Esophagus muscularis mucosa (tissue), 4 donors: ENCODE data around the gene RFX3. TPM values are rescaled to one million over a fixed set of nuclear protein-coding genes. Genes with fewer than 3 reads are reported as not detected.

ENCODE experiments used
- DNase-seq: peaks from one replicate; pipeline ENCODE4 v3.0.0-alpha.2; 2017; ENCODE audit errors: extremely low spot score
- H3K27ac ChIP-seq, 4 donors: fragments of 200-600 bp; sonication (generic); replicated peaks in 1 of 4; 1 replicate in 3 of 4; 2 replicates in 1 of 4; pipeline ENCODE4 v1.5.1; 2016 to 2019; ENCODE audit warnings: mild to moderate bottlenecking in 1 of 4
- H3K27me3 ChIP-seq, 4 donors: fragments of 200-600 bp; sonication (generic); one replicate each; pipeline versions ENCODE4 v1.5.1 to v1.6.0; 2016 to 2019
- H3K36me3 ChIP-seq, 4 donors: fragments of 200-600 bp; sonication (generic); one replicate each; pipeline ENCODE4 v1.5.1; 2016 to 2019
- H3K4me1 ChIP-seq, 4 donors: fragments of 200-600 bp; sonication (generic); one replicate each; pipeline ENCODE4 v1.5.1; 2016 to 2019
- H3K4me3 ChIP-seq, 4 donors: fragments of 200-600 bp; sonication (generic); 1 replicate in 2 of 4; 2 replicates in 2 of 4; pipeline ENCODE4 v1.5.1; 2016 to 2019; ENCODE audit warnings: mild to moderate bottlenecking in 4 of 4, moderate library complexity in 1 of 4
- H3K9me3 ChIP-seq, 4 donors: fragments of 200-600 bp; sonication (generic); 1 replicate in 3 of 4; 2 replicates in 1 of 4; pipeline ENCODE4 v1.5.1; 2016 to 2019
- CTCF ChIP-seq, 3 experiments: fragments of 200-600 bp in 2 of 3; fragments of 450-650 bp in 1 of 3; sonication (generic) in 2 of 3; IDR thresholded peaks; one replicate each; pipeline ENCODE4 v1.5.1; 2017 to 2019; ENCODE audit warnings: antibody characterized with exemption in 3 of 3, mild to moderate bottlenecking in 2 of 3, moderate library complexity in 1 of 3
- EP300 ChIP-seq: sonication (generic); formaldehyde crosslinking; IDR thresholded peaks from one replicate; pipeline ENCODE4 v1.6.1; 2017; ENCODE audit warnings: antibody characterized with exemption
- POLR2A ChIP-seq: fragments of 450-650 bp; IDR thresholded peaks from one replicate; pipeline ENCODE4 v1.6.1; 2017; ENCODE audit warnings: antibody characterized with exemption, moderate library complexity, mild to moderate bottlenecking, low read depth
- POLR2AphosphoS5 ChIP-seq, 2 donors: sonication (generic); formaldehyde crosslinking; IDR thresholded peaks; one replicate each; pipeline ENCODE4 v1.6.1; 2017; ENCODE audit warnings: antibody characterized with exemption in 2 of 2
- WGBS: methylation state at CpG from one replicate; pipeline ENCODE4 v1.1.5; 2018; 5-methylcytosine and 5-hydroxymethylcytosine counted together
- intact Hi-C: fragments of 100-400 bp; cut with DNase I; formaldehyde crosslinking; loops from one replicate; pipeline ENCODE4 v1.15.1; 2023
- total RNA-seq, 4 donors: library from RNA; depleted of rRNA; stranded (reverse); fragments of >200 nt; gene quantifications; one replicate each; pipeline versions ENCODE4 v1.1.0 to v1.2.1, GENCODE V29; 2016

The RFX3 gene
- total RNA-seq, 4 donors from 2014 or later: 4.5 to 7.9 (median 5.5) TPM

GRCh38 chr9:3444016-3444415, 81.8 kb downstream of the RFX3 start:
- H3K4me3 ChIP-seq: no peak overlapping the region
- no peaks in the 10 kb centered on the region for H3K27me3 ChIP-seq
- DNase-seq: no peak
- intact Hi-C loops: no loop called here
- no peak for TF ChIP-seq POLR2AphosphoS5 (IDR thresholded peaks at IDR 0.05)
- TF ChIP-seq POLR2A: no peak
- TF ChIP-seq EP300: no peak
- TF ChIP-seq CTCF (IDR thresholded peaks at IDR 0.05): no peak
- H3K9me3 ChIP-seq: no peaks in the 10 kb centered on the region
- H3K36me3 ChIP-seq: no peaks in the 10 kb centered on the region
- H3K27ac ChIP-seq: no peak overlapping the region
- WGBS: 100% methylated on average over 1 of the region's 1 CpG
- H3K4me1 ChIP-seq: peaks cover 0 to 7% (median 6%) of the 10 kb centered on the region in 4 donors

GRCh38 chr9:3441197-3441816, 84.5 kb downstream of the RFX3 start:
- Histone ChIP-seq H3K9me3 (no peaks in the 10 kb centered on the region), H3K4me1 (peaks cover 0 to 9% (median 8%) of the 10 kb centered on the region in 4 donors), H3K4me3 (no peak overlapping the region), H3K27ac (no peak overlapping the region), H3K36me3 (no peaks in the 10 kb centered on the region), H3K27me3 (no peaks in the 10 kb centered on the region)
- DNase-seq: no peak
- intact Hi-C loops: no loop called here
- 85% methylated on average over 7 of the region's 7 CpGs for WGBS
- TF ChIP-seq CTCF (IDR thresholded peaks at IDR 0.05): peak; percentile 23 to 48 (median 43)
- no peak for TF ChIP-seq EP300

GRCh38 chr9:3436629-3437420, 89.0 kb downstream of the RFX3 start:
- Histone ChIP-seq H3K4me3 (no peak overlapping the region), H3K9me3 (no peaks in the 10 kb centered on the region), H3K36me3 (no peaks in the 10 kb centered on the region), H3K27ac (no peak overlapping the region), H3K27me3 (no peaks in the 10 kb centered on the region), H3K4me1 (peaks cover 0 to 20% (median 12%) of the 10 kb centered on the region in 4 donors)
- intact Hi-C loops: no loop called here
- TF ChIP-seq EP300: no peak
- no peak for TF ChIP-seq POLR2AphosphoS5 (IDR thresholded peaks at IDR 0.05)
- TF ChIP-seq CTCF (IDR thresholded peaks at IDR 0.05): no peak
- TF ChIP-seq POLR2A: no peak
- 58% methylated on average over 4 of the region's 4 CpGs for WGBS
- DNase-seq: no peak

- Histone ChIP-seq H3K4me1 (peaks cover 0 to 20% (median 12%) of the 10 kb centered on the region in 4 donors), H3K4me3 (no peak overlapping the region), H3K36me3 (no peaks in the 10 kb centered on the region), H3K9me3 (no peaks in the 10 kb centered on the region), H3K27ac (no peak overlapping the region), H3K27me3 (no peaks in the 10 kb centered on the region)
- DNase-seq: no peak
- 52% methylated on average over 1 of the region's 1 CpG for WGBS
- intact Hi-C loops: no loop called here
- TF ChIP-seq EP300 (no peak), POLR2AphosphoS5 (IDR thresholded peaks at IDR 0.05) (no peak), POLR2A (no peak), CTCF (IDR thresholded peaks at IDR 0.05) (no peak)
Observed at GRCh38 chr9:3435732-3436131, 90.1 kb downstream of the RFX3 start.
